Measurements from ENCODE around the gene FRAS1. TPM values are rescaled to one million over a fixed set of nuclear protein-coding genes. Genes with fewer than 3 reads are reported as not detected.

FRAS1 gene
- total and polyA plus RNA-seq, 9 donors, result 0.16 to 5.3 (median 1.4) TPM

DNA sequence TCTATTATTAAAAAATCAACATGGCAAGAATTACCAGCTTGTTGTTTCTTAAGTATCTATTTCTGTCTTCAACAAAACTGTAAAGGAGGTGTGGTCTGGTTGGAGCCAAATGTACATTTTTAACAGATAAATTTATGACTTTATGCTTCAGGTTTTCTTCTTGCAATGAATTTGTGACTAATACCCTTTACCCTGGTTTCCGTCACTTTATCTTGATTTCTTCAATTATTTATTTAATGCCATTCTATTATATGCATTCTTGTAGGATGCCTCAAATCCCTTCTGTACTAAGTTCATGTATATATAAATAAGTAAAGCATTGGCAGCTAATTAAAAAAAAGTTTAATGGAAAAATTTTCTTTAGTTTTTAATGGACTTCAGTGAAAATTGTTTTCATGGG, 453.0 kb downstream of the FRAS1 start:
- Histone ChIP-seq H3K4me1 (ENCODE audit: insufficient read depth) (no peaks in the 10 kb centered on the region), H3K4me3 (no peak overlapping the region), H3K27me3 (no peaks in the 10 kb centered on the region), H3K9me3 (no peaks in the 10 kb centered on the region), H3K36me3 (no peaks in the 10 kb centered on the region), H3K27ac (no peak overlapping the region)
- WGBS, 3 donors, result 66 to 91% (median 67%) methylated on average over 1 of the region's 1 CpG
- TF ChIP-seq, protein P1, sequence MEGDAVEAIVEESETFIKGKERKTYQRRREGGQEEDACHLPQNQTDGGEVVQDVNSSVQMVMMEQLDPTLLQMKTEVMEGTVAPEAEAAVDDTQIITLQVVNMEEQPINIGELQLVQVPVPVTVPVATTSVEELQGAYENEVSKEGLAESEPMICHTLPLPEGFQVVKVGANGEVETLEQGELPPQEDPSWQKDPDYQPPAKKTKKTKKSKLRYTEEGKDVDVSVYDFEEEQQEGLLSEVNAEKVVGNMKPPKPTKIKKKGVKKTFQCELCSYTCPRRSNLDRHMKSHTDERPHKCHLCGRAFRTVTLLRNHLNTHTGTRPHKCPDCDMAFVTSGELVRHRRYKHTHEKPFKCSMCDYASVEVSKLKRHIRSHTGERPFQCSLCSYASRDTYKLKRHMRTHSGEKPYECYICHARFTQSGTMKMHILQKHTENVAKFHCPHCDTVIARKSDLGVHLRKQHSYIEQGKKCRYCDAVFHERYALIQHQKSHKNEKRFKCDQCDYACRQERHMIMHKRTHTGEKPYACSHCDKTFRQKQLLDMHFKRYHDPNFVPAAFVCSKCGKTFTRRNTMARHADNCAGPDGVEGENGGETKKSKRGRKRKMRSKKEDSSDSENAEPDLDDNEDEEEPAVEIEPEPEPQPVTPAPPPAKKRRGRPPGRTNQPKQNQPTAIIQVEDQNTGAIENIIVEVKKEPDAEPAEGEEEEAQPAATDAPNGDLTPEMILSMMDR (IDR thresholded peaks at IDR 0.05), result no peak
- TF ChIP-seq POLR2A (IDR thresholded peaks at IDR 0.05) (no peak), EP300 (IDR thresholded peaks at IDR 0.05) (no peak)
- intact Hi-C loops (cut with DNase I), result loop anchor here in 1 of 4 donors (10.0 kb wide), 1 partner anchor 545 kb away; no protein-coding TSS in a partner anchor
- DNase-seq, result no peak

DNA sequence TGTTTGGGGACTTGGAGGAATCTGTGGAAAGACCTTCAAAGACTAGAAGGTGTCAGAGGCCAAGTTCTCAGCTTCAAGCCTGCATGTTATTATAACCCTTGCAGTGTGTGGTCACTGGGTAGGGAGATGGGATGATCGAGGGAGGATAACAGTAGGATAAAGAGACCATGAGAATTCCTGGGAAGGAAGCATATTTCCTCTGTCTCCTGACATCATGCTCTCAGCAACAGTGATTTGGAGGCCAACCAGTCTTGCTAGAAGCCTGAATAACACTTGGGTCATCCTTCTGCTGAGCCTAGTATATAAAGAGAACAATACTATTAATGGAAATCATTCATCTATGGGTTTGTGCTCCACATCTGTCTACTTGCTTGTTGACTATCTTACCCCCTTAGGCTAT, 453.6 kb downstream of the FRAS1 start:
- no peak overlapping the region for H3K27ac ChIP-seq
- H3K36me3 ChIP-seq, result no peaks in the 10 kb centered on the region
- 5 to 31% (median 11%) methylated on average over 1 of the region's 1 CpG for WGBS, 3 donors
- H3K27me3 ChIP-seq, result no peaks in the 10 kb centered on the region
- H3K9me3 ChIP-seq, result no peaks in the 10 kb centered on the region
- intact Hi-C loops (cut with DNase I), result loop anchor here in 1 of 4 donors (10.0 kb wide), 1 partner anchor 546 kb away; no protein-coding TSS in a partner anchor
- TF ChIP-seq, protein P1 (IDR thresholded peaks at IDR 0.05), result no peak
- TF ChIP-seq POLR2A (IDR thresholded peaks at IDR 0.05) (no peak), EP300 (IDR thresholded peaks at IDR 0.05) (no peak)
- H3K4me3 ChIP-seq, result no peak overlapping the region
- no peaks in the 10 kb centered on the region for H3K4me1 ChIP-seq (ENCODE audit: insufficient read depth)
- DNase-seq, result no peak

DNA sequence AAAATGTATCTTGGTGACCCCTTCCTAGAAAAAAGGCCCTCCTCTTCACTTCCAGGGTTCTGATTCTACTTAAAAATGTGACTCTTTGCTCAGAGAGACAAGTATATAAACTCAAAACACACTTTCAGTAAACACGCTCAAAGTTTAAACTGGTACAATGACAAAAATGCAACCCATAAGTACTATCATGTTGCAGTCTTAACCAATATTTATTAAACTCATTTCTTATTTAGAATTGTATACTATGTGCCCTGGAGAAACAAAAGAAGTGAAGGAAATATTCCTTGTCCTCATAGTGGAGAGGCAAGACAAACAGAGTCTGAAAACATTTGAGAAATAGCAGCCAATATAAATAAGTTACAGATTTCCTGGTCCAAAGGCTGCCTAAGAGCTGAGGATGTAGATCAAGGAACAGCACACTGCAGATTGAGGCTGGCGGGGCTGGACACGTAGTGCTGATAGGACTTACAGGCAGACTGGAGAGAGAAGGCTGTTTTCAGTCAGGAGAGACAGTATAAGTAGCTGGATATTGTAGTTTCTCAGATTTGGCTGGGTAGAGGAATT, 455.3 kb downstream of the FRAS1 start:
- Histone ChIP-seq H3K9me3 (no peaks in the 10 kb centered on the region), H3K4me1 (ENCODE audit: insufficient read depth) (no peaks in the 10 kb centered on the region), H3K36me3 (no peaks in the 10 kb centered on the region), H3K27ac (no peak overlapping the region), H3K4me3 (no peak overlapping the region), H3K27me3 (no peaks in the 10 kb centered on the region)
- WGBS, 3 donors, result 36 to 53% (median 49%) methylated on average over 3 of the region's 3 CpGs
- no peak for DNase-seq
- intact Hi-C loops (cut with DNase I), result loop anchor here in 1 of 4 donors (10.0 kb wide), 1 partner anchor 548 kb away; no protein-coding TSS in a partner anchor
- TF ChIP-seq, protein P1 (IDR thresholded peaks at IDR 0.05), result no peak

DNA sequence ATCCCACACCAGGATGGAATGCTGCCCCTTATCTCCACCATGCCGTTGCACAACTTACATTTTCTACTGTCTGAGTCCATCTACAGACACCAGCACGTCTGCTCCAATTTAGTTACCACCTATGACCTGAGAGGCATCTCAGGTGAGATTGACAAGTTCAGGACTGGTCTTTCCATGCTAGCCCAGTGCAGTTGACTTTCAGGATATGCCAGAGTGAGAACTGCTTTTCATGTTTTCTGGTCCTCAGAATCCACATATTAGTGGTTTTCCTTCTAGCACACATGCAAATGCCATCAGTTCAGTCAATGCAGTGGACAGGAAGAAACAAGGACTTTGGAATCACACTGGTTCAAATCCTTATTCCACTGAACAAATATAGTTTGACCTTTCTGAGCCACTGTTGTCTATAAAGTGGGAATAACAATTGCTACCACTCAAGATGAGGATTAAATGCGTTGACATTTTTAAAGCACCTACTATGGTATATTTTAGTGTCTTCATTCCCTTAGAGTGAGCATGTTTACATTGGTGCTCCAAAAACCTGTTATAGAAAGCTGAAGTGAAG, 456.4 kb downstream of the FRAS1 start:
- TF ChIP-seq POLR2A (IDR thresholded peaks at IDR 0.05) (no peak), EP300 (IDR thresholded peaks at IDR 0.05) (no peak)
- TF ChIP-seq, protein P1 (IDR thresholded peaks at IDR 0.05), result no peak
- no peaks in the 10 kb centered on the region for H3K9me3 ChIP-seq
- no peak overlapping the region for H3K4me3 ChIP-seq
- no peaks in the 10 kb centered on the region for H3K36me3 ChIP-seq
- no peak for DNase-seq
- H3K27me3 ChIP-seq, result no peaks in the 10 kb centered on the region
- intact Hi-C loops (cut with DNase I), result loop anchor here in 1 of 4 donors (10.0 kb wide), 1 partner anchor 549 kb away; no protein-coding TSS in a partner anchor
- WGBS, 3 donors, result 92 to 97% (median 92%) methylated on average over 3 of the region's 3 CpGs
- H3K27ac ChIP-seq, result no peak overlapping the region
- no peaks in the 10 kb centered on the region for H3K4me1 ChIP-seq (ENCODE audit: insufficient read depth)

Data from ovary (tissue), 9 donors.